KMS-11 (cell line): ENCODE results near the gene SMIM20.

Source experiments
- H2AFZ ChIP-seq: fragments of 200-600 bp; sonication (generic); 2 replicates; pipeline ENCODE4 v1.6.1; 2016; ENCODE audit warnings: antibody characterized with exemption, mixed run types, low read depth
- H3K27ac ChIP-seq: fragments of 200-600 bp; sonication (generic); 2 replicates; pipeline ENCODE4 v1.6.1; 2016; ENCODE audit warnings: mild to moderate bottlenecking, mixed run types
- H3K27me3 ChIP-seq: fragments of 200-600 bp; sonication (generic); 2 replicates; pipeline ENCODE4 v1.6.1; 2017; ENCODE audit warnings: mild to moderate bottlenecking, low read depth, mixed run types, moderate library complexity; ENCODE audit not compliant: insufficient read depth
- H3K36me3 ChIP-seq: fragments of 200-600 bp; sonication (generic); 2 replicates; pipeline ENCODE4 v1.6.1; 2017; ENCODE audit warnings: mild to moderate bottlenecking, mixed run types; ENCODE audit not compliant: insufficient read depth
- H3K4me1 ChIP-seq: fragments of 200-600 bp; sonication (generic); 2 replicates; pipeline ENCODE4 v1.6.1; 2016; ENCODE audit warnings: mild to moderate bottlenecking, low read depth, mixed run types; ENCODE audit not compliant: poor library complexity, severe bottlenecking
- H3K4me2 ChIP-seq: fragments of 200-600 bp; sonication (generic); 2 replicates; pipeline ENCODE4 v1.7.0; 2016; ENCODE audit warnings: mild to moderate bottlenecking, mixed run types
- H3K4me3 ChIP-seq: fragments of 200-600 bp; sonication (generic); IDR thresholded peaks from 2 replicates; pipeline ENCODE4 v1.6.1; 2017; ENCODE audit warnings: low read depth, low read length, mixed read lengths; ENCODE audit not compliant: insufficient read depth
- H3K79me2 ChIP-seq: fragments of 200-600 bp; sonication (generic); 2 replicates; pipeline ENCODE4 v1.6.1; 2016; ENCODE audit warnings: low read depth, mixed run types; ENCODE audit not compliant: insufficient read depth
- H3K9ac ChIP-seq: fragments of 200-600 bp; sonication (generic); 2 replicates; pipeline ENCODE4 v1.6.1; 2016; ENCODE audit warnings: mild to moderate bottlenecking, mixed run types
- H4K20me1 ChIP-seq: fragments of 200-600 bp; sonication (generic); 2 replicates; pipeline ENCODE4 v1.6.1; 2016; ENCODE audit warnings: mild to moderate bottlenecking, mixed run types; ENCODE audit not compliant: insufficient read depth
- TF ChIP-seq, protein P1 (sequence below): fragments of 200-600 bp; sonication (generic); conservative IDR thresholded peaks from 2 replicates; pipeline ENCODE4 v1.6.1; 2017; ENCODE audit warnings: low read depth, mild to moderate bottlenecking, antibody characterized with exemption, low read length, moderate library complexity, mixed read lengths

Gene SMIM20

GRCh38 chr4:25929298-25929686 lies 15.3 kb downstream of the SMIM20 start:
- TF ChIP-seq, protein P1, sequence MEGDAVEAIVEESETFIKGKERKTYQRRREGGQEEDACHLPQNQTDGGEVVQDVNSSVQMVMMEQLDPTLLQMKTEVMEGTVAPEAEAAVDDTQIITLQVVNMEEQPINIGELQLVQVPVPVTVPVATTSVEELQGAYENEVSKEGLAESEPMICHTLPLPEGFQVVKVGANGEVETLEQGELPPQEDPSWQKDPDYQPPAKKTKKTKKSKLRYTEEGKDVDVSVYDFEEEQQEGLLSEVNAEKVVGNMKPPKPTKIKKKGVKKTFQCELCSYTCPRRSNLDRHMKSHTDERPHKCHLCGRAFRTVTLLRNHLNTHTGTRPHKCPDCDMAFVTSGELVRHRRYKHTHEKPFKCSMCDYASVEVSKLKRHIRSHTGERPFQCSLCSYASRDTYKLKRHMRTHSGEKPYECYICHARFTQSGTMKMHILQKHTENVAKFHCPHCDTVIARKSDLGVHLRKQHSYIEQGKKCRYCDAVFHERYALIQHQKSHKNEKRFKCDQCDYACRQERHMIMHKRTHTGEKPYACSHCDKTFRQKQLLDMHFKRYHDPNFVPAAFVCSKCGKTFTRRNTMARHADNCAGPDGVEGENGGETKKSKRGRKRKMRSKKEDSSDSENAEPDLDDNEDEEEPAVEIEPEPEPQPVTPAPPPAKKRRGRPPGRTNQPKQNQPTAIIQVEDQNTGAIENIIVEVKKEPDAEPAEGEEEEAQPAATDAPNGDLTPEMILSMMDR, result no peak
- no peak overlapping the region for H2AFZ ChIP-seq

GRCh38 chr4:25930731-25931354 lies 16.8 kb downstream of the SMIM20 start:
- Histone ChIP-seq H2AFZ (no peak overlapping the region), H3K79me2 (no peaks in the 10 kb centered on the region), H4K20me1 (no peaks in the 10 kb centered on the region), H3K4me3 (no peak overlapping the region), H3K27ac (no peak overlapping the region), H3K36me3 (no peaks in the 10 kb centered on the region), H3K4me2 (no peak overlapping the region), H3K4me1 (no peaks in the 10 kb centered on the region), H3K27me3 (no peaks in the 10 kb centered on the region), H3K9ac (no peak overlapping the region)
- TF ChIP-seq, protein P1, result no peak

More at GRCh38 chr4:25929298-25929686, 15.3 kb downstream of the SMIM20 start:
- H3K36me3 ChIP-seq, result no peaks in the 10 kb centered on the region
- no peaks in the 10 kb centered on the region for H3K27me3 ChIP-seq
- H3K27ac ChIP-seq, result no peak overlapping the region
- no peaks in the 10 kb centered on the region for H3K4me1 ChIP-seq
- H3K4me2 ChIP-seq, result no peak overlapping the region
- no peak overlapping the region for H3K9ac ChIP-seq
- H3K4me3 ChIP-seq, result no peak overlapping the region
- no peaks in the 10 kb centered on the region for H3K79me2 ChIP-seq
- H4K20me1 ChIP-seq, result no peaks in the 10 kb centered on the region

GRCh38 chr4:25936696-25937095 lies 22.7 kb downstream of the SMIM20 start:
- no peaks in the 10 kb centered on the region for H4K20me1 ChIP-seq
- no peaks in the 10 kb centered on the region for H3K36me3 ChIP-seq
- H3K27me3 ChIP-seq, result no peaks in the 10 kb centered on the region
- TF ChIP-seq, protein P1, result no peak
- H3K9ac ChIP-seq, result no peak overlapping the region
- H3K4me3 ChIP-seq, result no peak overlapping the region
- H3K79me2 ChIP-seq, result no peaks in the 10 kb centered on the region
- no peak overlapping the region for H3K4me2 ChIP-seq
- no peak overlapping the region for H2AFZ ChIP-seq
- no peak overlapping the region for H3K27ac ChIP-seq
- H3K4me1 ChIP-seq, result peaks cover 7% of the 10 kb centered on the region

- H3K36me3 ChIP-seq, result no peaks in the 10 kb centered on the region
- no peaks in the 10 kb centered on the region for H3K79me2 ChIP-seq
- H3K4me3 ChIP-seq, result no peak overlapping the region
- no peak overlapping the region for H3K27ac ChIP-seq
- H3K27me3 ChIP-seq, result no peaks in the 10 kb centered on the region
- TF ChIP-seq, protein P1, result no peak
- H4K20me1 ChIP-seq, result no peaks in the 10 kb centered on the region
- H2AFZ ChIP-seq, result no peak overlapping the region
- H3K4me2 ChIP-seq, result no peak overlapping the region
- peaks cover 7% of the 10 kb centered on the region for H3K4me1 ChIP-seq
- H3K9ac ChIP-seq, result no peak overlapping the region
Measured at GRCh38 chr4:25937801-25938200, 23.8 kb downstream of the SMIM20 start.
